Ascending aorta (tissue), 2 donors: ENCODE data around the gene EML6. TPM values are rescaled to one million over a fixed set of nuclear protein-coding genes. Genes with fewer than 3 reads are reported as not detected.

ENCODE experiments used
- DNase-seq, 2 donors: peaks; one replicate each; pipeline ENCODE4 v3.0.0-alpha.2; 2019; ENCODE audit warnings: low spot score in 2 of 2
- H3K27ac ChIP-seq, 2 donors: fragments of 200-600 bp; sonication (generic); one replicate each; pipeline ENCODE4 v1.5.1; 2016 to 2017; ENCODE audit warnings: mild to moderate bottlenecking in 1 of 2
- H3K27me3 ChIP-seq: fragments of 200-600 bp; sonication (generic); one replicate; pipeline ENCODE4 v1.5.1; 2017
- H3K36me3 ChIP-seq, 2 donors: fragments of 200-600 bp; sonication (generic); one replicate each; pipeline ENCODE4 v1.5.1; 2016
- H3K4me1 ChIP-seq, 2 donors: fragments of 200-600 bp; sonication (generic); one replicate each; pipeline ENCODE4 v1.5.1; 2016 to 2017; ENCODE audit warnings: mild to moderate bottlenecking in 1 of 2
- H3K4me3 ChIP-seq, 2 donors: fragments of 200-600 bp; sonication (generic); one replicate each; pipeline ENCODE4 v1.5.1; 2016 to 2017; ENCODE audit warnings: mild to moderate bottlenecking in 1 of 2
- H3K9me3 ChIP-seq, 2 donors: fragments of 200-600 bp; sonication (generic); one replicate each; pipeline ENCODE4 v1.5.1; 2016
- intact Hi-C: fragments of 100-400 bp; cut with DNase I; formaldehyde crosslinking; loops from one replicate; pipeline ENCODE4 v1.15.1; 2023
- total RNA-seq: library from RNA; depleted of rRNA; stranded (reverse); fragments of >200 nt; gene quantifications from one replicate; pipeline ENCODE4 v1.1.0, GENCODE V29; 2016
- TF ChIP-seq, protein P1 (sequence below), 3 experiments: fragments of 200-600 bp in 2 of 3; fragments of 450-650 bp in 1 of 3; sonication (generic) in 2 of 3; IDR thresholded peaks; one replicate each; pipeline ENCODE4 v1.5.1; 2016 to 2019; ENCODE audit warnings: antibody characterized with exemption in 3 of 3, mild to moderate bottlenecking in 1 of 3, moderate library complexity in 1 of 3

EML6 gene
- total RNA-seq, 1 donor from 2014 or later: not detected

DNA sequence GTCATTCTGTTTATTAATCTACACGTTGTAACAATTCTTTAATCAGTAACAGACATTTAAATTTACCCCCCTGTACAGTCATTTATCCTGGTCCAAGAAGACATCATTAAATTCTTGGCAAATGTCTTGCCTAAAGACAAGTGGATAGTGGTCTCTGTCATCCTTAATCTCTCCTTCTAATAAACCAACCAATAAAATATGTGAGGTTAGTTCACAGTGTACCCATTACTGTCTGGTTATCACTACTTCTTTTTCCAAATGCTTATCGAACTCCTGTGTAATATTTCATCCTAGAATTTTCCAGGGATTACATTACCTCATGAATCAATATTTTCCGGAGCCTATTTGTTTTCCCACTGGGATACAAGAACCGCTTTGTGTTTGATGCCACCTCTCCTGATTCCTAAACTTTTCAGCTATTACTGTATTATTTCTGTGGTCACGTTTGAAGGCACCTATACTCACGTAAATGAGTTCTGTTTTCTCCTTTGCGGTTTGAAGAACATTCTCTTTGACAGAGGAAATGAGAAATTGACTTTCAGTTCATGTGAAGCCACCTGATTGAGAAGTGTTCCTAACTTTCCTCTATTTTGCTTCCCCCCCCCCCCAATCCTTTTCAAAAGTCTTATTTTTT is 195.3 kb downstream of the EML6 start:
- no peak overlapping the region for H3K27ac ChIP-seq
- intact Hi-C loops: no loop called here
- TF ChIP-seq, protein P1, sequence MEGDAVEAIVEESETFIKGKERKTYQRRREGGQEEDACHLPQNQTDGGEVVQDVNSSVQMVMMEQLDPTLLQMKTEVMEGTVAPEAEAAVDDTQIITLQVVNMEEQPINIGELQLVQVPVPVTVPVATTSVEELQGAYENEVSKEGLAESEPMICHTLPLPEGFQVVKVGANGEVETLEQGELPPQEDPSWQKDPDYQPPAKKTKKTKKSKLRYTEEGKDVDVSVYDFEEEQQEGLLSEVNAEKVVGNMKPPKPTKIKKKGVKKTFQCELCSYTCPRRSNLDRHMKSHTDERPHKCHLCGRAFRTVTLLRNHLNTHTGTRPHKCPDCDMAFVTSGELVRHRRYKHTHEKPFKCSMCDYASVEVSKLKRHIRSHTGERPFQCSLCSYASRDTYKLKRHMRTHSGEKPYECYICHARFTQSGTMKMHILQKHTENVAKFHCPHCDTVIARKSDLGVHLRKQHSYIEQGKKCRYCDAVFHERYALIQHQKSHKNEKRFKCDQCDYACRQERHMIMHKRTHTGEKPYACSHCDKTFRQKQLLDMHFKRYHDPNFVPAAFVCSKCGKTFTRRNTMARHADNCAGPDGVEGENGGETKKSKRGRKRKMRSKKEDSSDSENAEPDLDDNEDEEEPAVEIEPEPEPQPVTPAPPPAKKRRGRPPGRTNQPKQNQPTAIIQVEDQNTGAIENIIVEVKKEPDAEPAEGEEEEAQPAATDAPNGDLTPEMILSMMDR (IDR thresholded peaks at IDR 0.05): no peak
- H3K36me3 ChIP-seq: no peaks in the 10 kb centered on the region
- H3K9me3 ChIP-seq: no peaks in the 10 kb centered on the region
- no peaks in the 10 kb centered on the region for H3K4me1 ChIP-seq
- no peak for DNase-seq
- H3K27me3 ChIP-seq: no peaks in the 10 kb centered on the region
- no peak overlapping the region for H3K4me3 ChIP-seq

DNA sequence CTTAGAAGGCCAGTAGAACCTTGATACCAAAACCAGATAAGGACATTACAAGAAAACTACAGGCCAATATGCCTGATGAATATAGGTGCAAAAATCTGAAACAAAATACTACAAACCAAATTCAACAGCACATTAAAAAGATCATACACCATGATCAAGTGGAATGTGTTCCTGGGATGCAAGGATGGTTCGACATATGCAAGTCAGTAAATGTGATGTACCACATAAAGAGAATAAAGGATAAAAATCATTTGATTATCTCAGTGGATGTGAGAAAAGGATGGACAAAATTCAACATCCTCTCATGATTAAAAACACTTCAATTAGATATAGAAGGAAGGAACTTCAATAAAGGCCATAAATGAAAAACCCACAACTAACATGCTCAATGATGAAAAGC is 197.2 kb downstream of the EML6 start:
- Histone ChIP-seq H3K27me3 (no peaks in the 10 kb centered on the region), H3K9me3 (no peaks in the 10 kb centered on the region), H3K36me3 (no peaks in the 10 kb centered on the region), H3K4me1 (no peaks in the 10 kb centered on the region), H3K4me3 (no peak overlapping the region), H3K27ac (no peak overlapping the region)
- TF ChIP-seq, protein P1 (IDR thresholded peaks at IDR 0.05): no peak
- intact Hi-C loops: no loop called here
- no peak for DNase-seq

DNA sequence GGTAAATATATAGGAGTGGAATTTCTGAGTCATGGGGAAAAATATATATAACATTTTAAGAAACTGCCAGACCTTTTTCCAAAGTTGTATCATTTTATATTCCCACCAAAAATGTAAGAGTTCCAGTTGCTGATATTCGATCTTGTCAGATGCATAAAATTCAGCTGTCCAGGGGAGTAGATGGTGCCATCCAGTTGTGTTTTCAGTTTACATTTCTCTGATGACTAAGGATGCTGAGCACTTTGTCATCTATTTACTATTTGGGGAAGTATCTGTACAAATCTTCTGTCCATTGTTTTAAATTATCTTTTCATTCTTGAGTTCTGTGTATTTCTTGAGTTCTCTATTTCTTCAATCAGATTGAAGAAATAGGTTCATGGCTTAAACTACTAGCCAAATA is 200.7 kb downstream of the EML6 start:
- Histone ChIP-seq H3K4me1 (no peaks in the 10 kb centered on the region), H3K4me3 (no peak overlapping the region), H3K36me3 (no peaks in the 10 kb centered on the region), H3K9me3 (no peaks in the 10 kb centered on the region), H3K27ac (no peak overlapping the region), H3K27me3 (no peaks in the 10 kb centered on the region)
- no peak for DNase-seq
- TF ChIP-seq, protein P1 (IDR thresholded peaks at IDR 0.05): no peak
- intact Hi-C loops: no loop called here

DNA sequence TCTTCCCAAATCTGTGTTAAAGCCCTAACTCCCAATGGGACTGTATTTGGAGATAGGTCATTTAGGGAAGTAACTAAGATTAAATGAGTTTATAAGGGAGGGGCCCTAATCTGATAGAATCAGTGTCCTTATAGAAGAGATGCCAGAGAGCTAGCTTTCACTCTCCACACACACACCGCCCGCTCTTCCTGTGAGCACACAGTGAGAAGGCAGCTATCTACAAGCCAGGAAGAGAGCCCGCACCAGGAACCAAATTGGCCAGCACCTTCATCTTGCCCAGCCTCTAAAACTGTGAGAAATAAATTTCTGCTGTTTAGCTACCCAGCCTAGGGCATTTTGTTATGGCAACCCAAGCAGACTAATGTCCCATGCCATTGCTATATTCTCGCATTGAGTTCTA is 201.6 kb downstream of the EML6 start:
- Histone ChIP-seq H3K9me3 (no peaks in the 10 kb centered on the region), H3K27ac (no peak overlapping the region), H3K36me3 (no peaks in the 10 kb centered on the region), H3K27me3 (no peaks in the 10 kb centered on the region), H3K4me1 (no peaks in the 10 kb centered on the region), H3K4me3 (no peak overlapping the region)
- TF ChIP-seq, protein P1 (IDR thresholded peaks at IDR 0.05): no peak
- intact Hi-C loops: no loop called here
- no peak for DNase-seq

DNA sequence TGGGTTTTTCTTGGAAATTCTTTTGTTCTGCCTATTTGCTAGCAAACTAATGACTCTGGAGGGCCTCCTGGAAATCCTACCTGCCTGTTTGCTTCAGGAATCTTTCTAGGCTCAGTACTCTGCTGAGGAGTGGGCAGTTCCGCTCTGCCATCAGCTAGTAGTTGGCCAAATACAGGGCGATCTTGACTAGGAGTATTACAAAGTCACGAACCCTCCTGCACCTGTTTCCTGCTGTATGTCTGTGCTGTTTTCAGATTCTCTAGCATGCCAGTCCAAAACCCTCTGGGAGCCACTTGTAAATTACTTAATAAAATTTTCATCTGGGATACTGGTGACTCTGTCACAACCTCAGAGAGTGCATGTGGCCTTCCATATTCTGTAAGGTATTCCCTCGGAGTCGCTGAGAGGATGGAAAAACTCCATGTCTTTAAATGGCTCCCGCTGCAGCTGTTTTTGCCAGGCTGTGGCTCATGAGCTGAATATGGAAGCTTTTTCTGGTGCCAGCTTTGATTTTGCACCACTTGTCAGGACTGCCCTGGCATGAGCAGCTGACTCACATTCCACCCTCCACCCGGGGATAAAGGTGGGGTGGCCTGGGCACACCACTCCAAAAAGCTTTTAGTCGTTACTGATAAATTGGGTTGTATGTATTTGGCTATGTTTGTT is 203.8 kb downstream of the EML6 start:
- intact Hi-C loops: no loop called here

More for the DNA sequence above, 203.8 kb downstream of the EML6 start:
- no peak for DNase-seq
- no peak overlapping the region for H3K27ac ChIP-seq
- H3K9me3 ChIP-seq: no peaks in the 10 kb centered on the region
- no peaks in the 10 kb centered on the region for H3K36me3 ChIP-seq
- no peak overlapping the region for H3K4me3 ChIP-seq
- no peaks in the 10 kb centered on the region for H3K27me3 ChIP-seq
- no peaks in the 10 kb centered on the region for H3K4me1 ChIP-seq
- TF ChIP-seq, protein P1 (IDR thresholded peaks at IDR 0.05): no peak
